T-cell (primary cell): ENCODE measurements around the gene SLC22A23. TPM values are rescaled to one million over a fixed set of nuclear protein-coding genes. Genes with fewer than 3 reads are reported as not detected.
"Not testable (repeated sequence)": the region's sequence is repeated elsewhere in the genome, so short reads cannot be mapped to it uniquely, and the experiment has no call there.

Experiments
- ATAC-seq, 4 experiments: fragments of 200-7000 bp in 3 of 4; fragments of 150-1000 bp in 1 of 4; cut with Tn5 transposase; replicated peaks in 1 of 4; 1 replicate in 3 of 4; 2 replicates in 1 of 4; pipeline ENCODE4 v1.10.0; 2021; ENCODE audit warnings: moderate library complexity in 3 of 4, mild to moderate bottlenecking in 2 of 4, moderate number of reproducible peaks in 1 of 4
- CTCF ChIA-PET, 2 donors: fragments of 300-600 bp; sonication (Branson Sonifier 250); formaldehyde crosslinking; loops; one replicate each; lab custom pipeline; 2022; ENCODE audit warnings: antibody characterized with exemption in 2 of 2; lab: Charles Lee
- POLR2A ChIA-PET, 2 donors: fragments of 300-600 bp; sonication (Branson Sonifier 250); formaldehyde crosslinking; loops; one replicate each; lab custom pipeline; 2022; ENCODE audit warnings: antibody characterized with exemption in 2 of 2; lab: Charles Lee
- DNase-seq, 35 experiments: peaks; one replicate each; pipeline versions ENCODE4 v3.0.0 to v3.0.0-alpha.2; 2013 to 2023
- H3K27ac ChIP-seq: one replicate; pipeline ENCODE4 v1.5.1; 2013; ENCODE audit warnings: low read length
- H3K27me3 ChIP-seq, 2 experiments: replicated peaks in 1 of 2; 1 replicate in 1 of 2; 2 replicates in 1 of 2; pipeline versions ENCODE4 v1.6.1 to v1.7.0; 2013; ENCODE audit warnings: low read length in 1 of 2, mixed read lengths in 1 of 2; ENCODE audit not compliant: control insufficient read depth in 2 of 2, insufficient read depth in 2 of 2; ENCODE audit errors: extremely low read depth in 1 of 2
- H3K36me3 ChIP-seq, 2 donors: 1 replicate in 1 of 2; 2 replicates in 1 of 2; pipeline versions ENCODE4 v1.6.1 to v1.7.0; 2013; ENCODE audit warnings: low read length in 1 of 2; ENCODE audit not compliant: control insufficient read depth in 2 of 2, insufficient read depth in 1 of 2; ENCODE audit errors: extremely low read depth in 1 of 2
- H3K4me1 ChIP-seq, 2 experiments: 1 replicate in 1 of 2; 2 replicates in 1 of 2; pipeline versions ENCODE4 v1.6.1 to v1.7.0; 2013; ENCODE audit warnings: low read length in 2 of 2, mixed read lengths in 1 of 2; ENCODE audit not compliant: insufficient read depth in 2 of 2, control insufficient read depth in 1 of 2; ENCODE audit errors: extremely low read depth in 1 of 2
- H3K4me3 ChIP-seq, 2 donors: 1 replicate in 1 of 2; 2 replicates in 1 of 2; pipeline versions ENCODE4 v1.5.1 to v1.7.0; 2013; ENCODE audit warnings: mild to moderate bottlenecking in 2 of 2, low read length in 1 of 2, moderate library complexity in 1 of 2; ENCODE audit not compliant: control insufficient read depth in 1 of 2; ENCODE audit errors: extremely low read depth in 1 of 2
- H3K9me3 ChIP-seq: 2 replicates; pipeline ENCODE4 v1.7.0; 2013
- H3K27ac Mint-ChIP-seq, 2 donors: one replicate each; pipeline ENCODE4 v1.8.0; 2020 to 2021; ENCODE audit warnings: mild to moderate bottlenecking in 2 of 2, mixed read lengths in 2 of 2
- H3K27me3 Mint-ChIP-seq, 2 donors: one replicate each; pipeline ENCODE4 v1.8.0; 2021 to 2022; ENCODE audit warnings: mixed read lengths in 2 of 2
- H3K36me3 Mint-ChIP-seq: one replicate; pipeline ENCODE4 v1.8.0; 2021; ENCODE audit warnings: mixed read lengths
- H3K4me1 Mint-ChIP-seq, 3 donors: one replicate each; pipeline ENCODE4 v1.8.0; 2020 to 2022; ENCODE audit warnings: mixed read lengths in 3 of 3, mild to moderate bottlenecking in 1 of 3
- H3K4me3 Mint-ChIP-seq, 3 donors: one replicate each; pipeline ENCODE4 v1.8.0; 2020 to 2022; ENCODE audit warnings: mild to moderate bottlenecking in 3 of 3, mixed read lengths in 3 of 3, moderate library complexity in 3 of 3
- H3K9me3 Mint-ChIP-seq, 3 donors: one replicate each; pipeline ENCODE4 v1.8.0; 2020 to 2022; ENCODE audit warnings: mixed read lengths in 3 of 3
- WGBS: methylation state at CpG from one replicate; pipeline ENCODE4 v1.1.5; 2013; ENCODE audit warnings: missing lambda C conversion rate; ENCODE audit not compliant: insufficient coverage; 5-methylcytosine and 5-hydroxymethylcytosine counted together
- total RNA-seq, 35 experiments: library from RNA in 6 of 35; stranded (reverse) in 6 of 35; fragments of 120-200 nt in 1 of 35; gene quantifications; one replicate each; pipeline versions ENCODE4 v1.2.1 to v1.2.4 and lab custom pipeline; 2013 to 2026

The SLC22A23 gene
- total RNA-seq, 5 donors from 2014 or later (not counting 1 experiment from before 2014, with no cell fraction given): 6.2 to 14.8 (median 12.1) TPM

DNA sequence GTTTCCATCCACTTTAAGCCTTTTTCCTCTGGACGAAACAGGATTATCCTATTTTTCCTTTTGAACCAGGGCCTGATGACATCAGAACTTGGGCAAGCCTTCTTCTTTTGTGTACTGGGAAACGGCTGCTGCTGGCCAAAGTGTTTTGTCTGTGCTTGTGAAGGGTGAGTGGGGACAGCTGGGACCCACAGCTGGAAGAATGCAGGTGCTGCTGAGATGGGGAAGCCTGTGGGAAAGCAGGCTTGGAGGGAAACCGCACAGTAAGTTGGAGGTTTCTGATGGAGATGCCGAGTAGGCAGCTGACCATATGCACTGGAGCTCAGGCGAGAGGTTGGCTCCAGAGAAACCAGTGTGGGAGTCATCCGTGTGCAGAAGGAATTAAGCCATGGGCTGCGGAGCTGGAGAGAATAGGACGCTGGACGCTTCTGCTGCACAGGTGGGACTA, 206.6 kb downstream of the SLC22A23 start:
- H3K4me3 Mint-ChIP-seq: no peak overlapping the region
- H3K4me1 Mint-ChIP-seq: peaks cover 6 to 17% (median 6%) of the 10 kb centered on the region in 3 donors

DNA sequence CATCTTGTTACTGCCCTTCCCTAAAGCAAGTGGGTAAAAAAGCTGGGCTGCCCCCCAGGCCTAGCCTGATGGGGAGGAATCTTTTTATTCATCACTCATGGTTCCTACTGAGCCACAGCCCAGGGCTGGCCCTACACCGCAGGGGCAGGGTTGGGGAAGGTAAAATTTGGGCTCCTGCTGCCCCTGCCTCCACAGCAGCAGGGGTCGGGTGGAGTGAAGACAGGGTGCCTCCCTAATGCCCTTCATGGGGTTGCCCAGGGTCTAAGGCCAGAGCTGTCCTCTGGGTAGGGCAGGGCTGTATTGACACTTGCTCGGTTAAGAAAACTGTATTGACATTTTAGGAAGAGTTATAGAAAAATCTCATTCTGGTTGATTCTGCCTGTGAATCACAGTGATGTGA, 207.0 kb downstream of the SLC22A23 start:
- H3K4me3 ChIP-seq: no peak overlapping the region
- Mint-ChIP-seq H3K27me3 (peaks cover 21 to 41% of the 10 kb centered on the region in 2 donors), H3K27ac (no peak overlapping the region), H3K4me1 (peaks cover 6 to 17% (median 6%) of the 10 kb centered on the region in 3 donors), H3K9me3 (peaks cover 0 to 6% (median 0%) of the 10 kb centered on the region in 3 donors), H3K4me3 (no peak overlapping the region), H3K36me3 (no peaks in the 10 kb centered on the region)
- H3K9me3 ChIP-seq: no peaks in the 10 kb centered on the region
- ATAC-seq (no peak), DNase-seq (no peak)
- peaks cover 0 to 53% of the 10 kb centered on the region in 2 experiments for H3K27me3 ChIP-seq
- ChIA-PET CTCF (interaction anchor here in 1 of 2 donors (0.6 to 1.3 kb wide), 2 partner anchors 88 to 806 kb away, joined by 3 to 4 read pairs; no protein-coding TSS in a partner anchor), POLR2A (no interaction called here)
- no peaks in the 10 kb centered on the region for H3K36me3 ChIP-seq
- peaks cover 0 to 9% of the 10 kb centered on the region in 2 experiments for H3K4me1 ChIP-seq
- H3K27ac ChIP-seq: no peak overlapping the region
- 80% methylated on average over 2 of the region's 3 CpGs for WGBS

More for the DNA sequence above, 206.6 kb downstream of the SLC22A23 start:
- ChIA-PET POLR2A (no interaction called here), CTCF (no interaction called here)
- Histone ChIP-seq H3K27ac (no peak overlapping the region), H3K27me3 (peaks cover 0 to 50% of the 10 kb centered on the region in 2 experiments), H3K9me3 (no peaks in the 10 kb centered on the region), H3K4me3 (no peak overlapping the region), H3K4me1 (peaks cover 0 to 9% of the 10 kb centered on the region in 2 experiments), H3K36me3 (no peaks in the 10 kb centered on the region)
- Mint-ChIP-seq H3K27me3 (peaks cover 19 to 41% of the 10 kb centered on the region in 2 donors), H3K36me3 (no peaks in the 10 kb centered on the region), H3K27ac (peak overlapping the region in 1 of 2 donors; percentile 28), H3K9me3 (peaks cover 0 to 6% (median 0%) of the 10 kb centered on the region in 3 donors)
- no peak for ATAC-seq
- DNase-seq: no peak
- WGBS: 92% methylated on average over 9 of the region's 9 CpGs

GRCh38 chr6:3247255-3248146, 209.3 kb downstream of the SLC22A23 start:
- ChIA-PET CTCF (interaction anchor here in 1 of 2 donors (0.6 to 0.9 kb wide), 3 partner anchors 10 to 459 kb away, joined by 3 to 5 read pairs (median 3); no protein-coding TSS in a partner anchor), POLR2A (interaction anchor here in 1 of 2 donors (0.5 kb wide), 1 partner anchor 33 kb away, joined by 3 read pairs; no protein-coding TSS in a partner anchor)
- H3K9me3 ChIP-seq: no peaks in the 10 kb centered on the region
- peaks cover 0 to 9% of the 10 kb centered on the region in 2 experiments for H3K4me1 ChIP-seq
- no peak overlapping the region for H3K4me3 Mint-ChIP-seq
- peaks cover 36 to 58% of the 10 kb centered on the region in 2 donors for H3K27me3 Mint-ChIP-seq
- 63% methylated on average over 31 of the region's 36 CpGs for WGBS
- ATAC-seq (no peak), DNase-seq (no peak)
- H3K4me1 Mint-ChIP-seq: peaks cover 6 to 12% (median 6%) of the 10 kb centered on the region in 3 donors
- H3K9me3 Mint-ChIP-seq: no peaks in the 10 kb centered on the region
- no peaks in the 10 kb centered on the region for H3K36me3 ChIP-seq
- no peaks in the 10 kb centered on the region for H3K36me3 Mint-ChIP-seq
- peaks cover 0 to 67% of the 10 kb centered on the region in 2 experiments for H3K27me3 ChIP-seq
- no peak overlapping the region for H3K4me3 ChIP-seq
- H3K27ac Mint-ChIP-seq: no peak overlapping the region
- H3K27ac ChIP-seq: no peak overlapping the region

- Mint-ChIP-seq H3K27me3 (peaks cover 40 to 54% of the 10 kb centered on the region in 2 donors), H3K27ac (no peak overlapping the region), H3K9me3 (no peaks in the 10 kb centered on the region), H3K4me1 (no peaks in the 10 kb centered on the region), H3K36me3 (no peaks in the 10 kb centered on the region), H3K4me3 (no peak overlapping the region)
- peaks cover 0 to 63% of the 10 kb centered on the region in 2 experiments for H3K27me3 ChIP-seq
- ChIA-PET POLR2A (no interaction called here), CTCF (no interaction called here)
- no peak overlapping the region for H3K4me3 ChIP-seq
- no peaks in the 10 kb centered on the region for H3K4me1 ChIP-seq
- no peaks in the 10 kb centered on the region for H3K36me3 ChIP-seq
- no peak overlapping the region for H3K27ac ChIP-seq
- H3K9me3 ChIP-seq: no peaks in the 10 kb centered on the region
- no peak for ATAC-seq
- DNase-seq: no peak
- 100% methylated on average over 1 of the region's 5 CpGs for WGBS
Observed at GRCh38 chr6:3245216-3245615, 211.6 kb downstream of the SLC22A23 start.

- H3K9me3 ChIP-seq, H3K4me3 ChIP-seq, H3K36me3 ChIP-seq, H3K27ac ChIP-seq, H3K4me1 ChIP-seq, H3K27ac Mint-ChIP-seq, H3K4me3 Mint-ChIP-seq, H3K36me3 Mint-ChIP-seq, H3K9me3 Mint-ChIP-seq, DNase-seq, H3K4me1 Mint-ChIP-seq, ATAC-seq: not testable (repeated sequence)
- ChIA-PET POLR2A (interaction anchor here in 1 of 2 donors (0.7 kb wide), 1 partner anchor 148 kb away, joined by 6 read pairs; no protein-coding TSS in a partner anchor), CTCF (interaction anchor here in 1 of 2 donors (0.5 kb wide), 1 partner anchor 395 kb away, joined by 3 read pairs; no protein-coding TSS in a partner anchor)
- H3K27me3 ChIP-seq: peaks cover 0 to 60% of the 10 kb centered on the region in 2 experiments
- no CpG with 5 or more reads among the region's 7 CpGs for WGBS
- peaks cover 44 to 52% of the 10 kb centered on the region in 2 donors for H3K27me3 Mint-ChIP-seq
Observed at GRCh38 chr6:3244832-3245161, 212.1 kb downstream of the SLC22A23 start.
